GM18867 (cell line): Measurements from ENCODE around the gene LSM12.
"Not testable (repeated sequence)": the region's sequence is repeated elsewhere in the genome, so short reads cannot be mapped to it uniquely, and the experiment has no call there.

Experiments
- ATAC-seq: cut with Tn5 transposase; IDR thresholded peaks from one replicate; pipeline ENCODE4 v1.9.1; 2021; ENCODE audit warnings: mild to moderate bottlenecking, moderate library complexity; ENCODE audit not compliant: unreplicated experiment

LSM12 gene

GRCh38 chr17:44008205-44008909, 58.1 kb downstream of the LSM12 start:
- no peak for ATAC-seq

GRCh38 chr17:44007346-44008204, 58.9 kb downstream of the LSM12 start:
- peak; percentile 9 for ATAC-seq

- peak; percentile 71 for ATAC-seq
Observed at GRCh38 chr17:44006598-44007345, 59.7 kb downstream of the LSM12 start.

- peak; percentile 19 for ATAC-seq
Observed at GRCh38 chr17:44006272-44006597, 60.2 kb downstream of the LSM12 start.

DNA sequence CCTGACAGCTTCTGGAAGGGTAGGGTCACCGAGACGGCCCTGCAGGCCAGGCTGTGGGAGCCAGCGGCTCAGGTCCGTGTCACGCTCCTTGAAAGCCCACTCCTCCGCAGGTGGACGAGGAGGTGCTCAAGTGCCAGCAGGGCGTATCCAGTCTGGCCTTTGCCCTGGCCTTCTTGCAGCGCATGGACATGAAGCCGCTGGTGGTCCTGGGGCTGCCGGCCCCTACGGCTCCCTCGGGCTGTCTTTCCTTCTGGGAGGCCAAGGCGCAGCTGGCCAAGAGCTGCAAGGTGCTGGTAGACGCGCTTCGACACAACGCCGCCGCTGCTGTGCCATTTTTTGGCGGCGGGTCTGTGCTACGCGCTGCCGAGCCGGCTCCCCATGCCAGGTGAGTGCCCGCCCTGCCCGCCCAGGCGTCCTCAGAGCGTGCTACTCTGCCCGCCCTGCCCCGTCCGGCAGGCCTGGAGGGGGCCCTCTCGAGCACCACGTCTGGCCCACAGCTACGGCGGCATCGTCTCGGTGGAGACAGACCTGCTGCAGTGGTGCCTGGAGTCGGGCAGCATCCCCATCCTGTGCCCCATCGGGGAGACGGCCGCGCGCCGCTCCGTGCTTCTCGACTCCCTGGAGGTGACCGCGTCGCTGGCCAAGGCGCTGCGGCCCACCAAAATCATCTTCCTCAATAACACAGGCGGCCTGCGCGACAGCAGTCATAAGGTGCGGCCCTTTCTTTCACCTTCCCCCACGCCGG, 60.8 kb downstream of the LSM12 start:
- no peak for ATAC-seq

- no peak for ATAC-seq
Observed at GRCh38 chr17:44004761-44005526, 61.5 kb downstream of the LSM12 start.

GRCh38 chr17:44004077-44004760, 62.3 kb downstream of the LSM12 start, which contains the start of gene NAGS:
TSS of gene NAGS (plus strand) at chr17:44004622. CDS start at chr17:44004664, 42 bp downstream.
- no peak for ATAC-seq

DNA sequence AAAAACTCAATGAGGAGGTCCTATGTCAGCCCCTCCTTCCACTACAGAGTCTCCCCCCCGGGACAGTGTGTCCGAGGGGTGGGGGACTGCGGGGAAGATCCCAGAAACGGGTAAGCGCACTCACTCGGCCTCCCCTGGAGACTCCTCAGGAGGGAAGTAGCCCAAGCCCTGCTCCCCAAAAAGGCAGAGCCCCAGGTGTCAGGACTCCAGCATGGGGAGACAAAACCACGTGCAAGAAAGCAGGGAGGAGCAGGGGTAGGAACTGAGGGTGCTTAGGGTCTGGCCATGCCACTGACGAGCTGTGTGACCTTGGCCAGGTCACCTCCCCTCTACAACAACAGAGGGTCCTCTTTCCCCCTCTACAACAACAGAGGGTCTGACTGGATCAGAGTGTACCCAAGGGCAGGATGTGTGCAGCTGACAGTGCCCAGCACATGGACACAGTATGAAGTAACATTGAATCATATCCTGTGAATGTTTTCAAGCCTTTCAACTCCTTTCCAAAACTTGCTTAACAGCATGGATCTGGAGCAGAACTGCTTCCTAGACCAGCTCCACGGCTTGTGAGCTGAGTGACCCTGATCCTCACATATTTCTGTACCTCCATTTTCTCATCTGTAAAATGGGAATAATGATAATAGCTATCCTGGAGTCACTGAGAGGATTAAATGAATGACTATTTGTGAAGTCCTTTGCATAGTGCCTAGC, 64.2 kb downstream of the LSM12 start:
- no peak for ATAC-seq

DNA sequence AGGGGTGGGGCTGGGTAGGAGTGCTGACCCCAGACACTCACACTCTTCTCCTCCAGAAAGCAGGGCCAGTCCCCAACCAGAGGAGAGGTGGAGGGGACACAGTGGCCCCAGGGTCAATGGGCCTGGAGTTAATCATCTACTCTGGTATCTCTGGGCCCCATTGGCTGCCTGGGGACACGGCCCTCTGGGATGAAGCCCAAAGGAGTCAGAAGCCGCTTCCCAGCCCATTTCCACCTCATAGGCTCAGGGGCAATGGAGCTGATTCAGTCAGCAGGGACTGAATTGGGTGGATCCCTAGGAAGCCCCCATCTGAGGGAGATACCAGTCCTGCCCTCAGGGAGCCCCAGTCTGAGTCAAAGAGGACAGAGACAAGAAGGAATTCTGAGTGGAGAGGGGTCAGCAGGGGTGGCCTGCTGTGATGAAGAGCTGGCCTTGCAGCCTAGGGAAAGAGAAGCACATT, 65.0 kb downstream of the LSM12 start:
- ATAC-seq: no peak

- ATAC-seq: no peak
Observed at GRCh38 chr17:44000871-44001460, 65.5 kb downstream of the LSM12 start.

DNA sequence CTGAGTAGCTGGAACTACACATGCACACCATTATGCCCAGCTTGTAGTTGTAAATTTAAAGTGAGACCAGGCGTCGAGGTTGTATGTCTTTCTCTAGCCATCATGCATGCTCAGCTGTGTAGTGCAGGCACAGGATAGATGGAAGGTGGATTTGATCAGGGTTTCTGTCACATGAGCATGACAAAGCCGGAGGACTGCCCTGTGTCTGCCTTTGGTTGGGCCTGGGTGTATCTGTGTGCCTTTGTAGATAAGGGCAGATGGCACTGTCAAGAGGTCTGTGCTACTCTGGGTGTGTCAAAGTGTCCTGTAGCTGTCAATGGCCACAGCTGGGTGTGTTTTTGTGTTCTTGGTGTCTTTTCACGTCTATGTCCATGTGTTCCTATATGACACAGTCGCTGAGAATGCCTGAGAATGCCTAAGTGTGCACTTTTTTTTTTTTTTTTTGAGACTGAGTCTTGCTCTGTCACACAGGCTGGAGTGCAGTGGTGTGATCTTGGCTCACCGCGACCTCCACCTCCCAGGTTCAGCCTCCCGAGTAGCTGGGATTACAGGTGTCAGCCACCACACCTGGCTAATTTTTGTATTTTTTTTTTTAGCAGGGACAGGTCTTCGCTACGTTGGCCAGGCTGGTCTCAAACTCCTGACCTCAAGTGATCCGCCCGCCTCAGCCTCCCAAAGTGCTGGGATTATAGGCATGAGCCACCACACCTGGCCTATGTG, 66.2 kb downstream of the LSM12 start:
- ATAC-seq: no peak

DNA sequence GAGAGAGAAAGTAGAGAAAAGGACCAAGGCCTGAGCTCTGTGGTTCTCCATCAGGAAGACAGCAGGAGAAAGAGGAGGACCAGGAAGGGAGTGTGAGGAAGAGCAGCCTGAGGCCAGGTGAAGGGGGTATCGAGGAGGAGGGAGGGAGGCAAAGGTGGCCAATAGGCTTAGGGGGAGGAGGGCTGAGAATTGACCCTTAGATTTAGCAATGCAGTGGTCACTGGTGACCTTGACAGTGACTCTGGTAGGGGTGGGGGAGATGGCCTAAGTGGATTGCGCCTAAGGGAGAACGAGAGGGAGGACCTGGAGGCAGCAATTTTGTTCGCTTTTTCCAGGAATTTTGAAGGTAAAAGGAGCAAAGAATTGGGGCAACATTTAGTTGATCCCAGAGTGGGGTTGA, 67.4 kb downstream of the LSM12 start:
- ATAC-seq: no peak

GRCh38 chr17:43998552-43998951, 67.9 kb downstream of the LSM12 start:
- ATAC-seq: no peak

DNA sequence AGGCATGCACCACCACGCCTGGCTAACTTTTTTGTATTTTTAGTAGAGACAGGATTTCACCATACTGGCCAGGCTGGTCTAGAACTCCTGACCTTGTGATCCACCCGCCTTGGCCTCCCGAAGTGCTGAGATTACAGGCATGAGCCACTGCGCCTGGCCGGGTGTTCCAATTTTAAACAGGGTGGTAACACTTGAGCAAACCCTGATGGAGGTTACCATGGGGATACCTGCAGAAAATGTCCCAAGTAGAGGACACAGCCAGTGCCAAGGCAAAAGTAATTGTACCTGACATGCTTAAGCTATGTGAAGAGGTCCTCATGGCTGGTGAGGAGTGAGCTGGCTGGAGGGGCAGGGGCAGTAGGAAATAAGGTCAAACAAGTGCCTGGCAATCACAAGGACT, 69.3 kb downstream of the LSM12 start:
- not testable (repeated sequence) for ATAC-seq

GRCh38 chr17:43995150-43995471, 71.4 kb downstream of the LSM12 start:
- ATAC-seq: no peak

DNA sequence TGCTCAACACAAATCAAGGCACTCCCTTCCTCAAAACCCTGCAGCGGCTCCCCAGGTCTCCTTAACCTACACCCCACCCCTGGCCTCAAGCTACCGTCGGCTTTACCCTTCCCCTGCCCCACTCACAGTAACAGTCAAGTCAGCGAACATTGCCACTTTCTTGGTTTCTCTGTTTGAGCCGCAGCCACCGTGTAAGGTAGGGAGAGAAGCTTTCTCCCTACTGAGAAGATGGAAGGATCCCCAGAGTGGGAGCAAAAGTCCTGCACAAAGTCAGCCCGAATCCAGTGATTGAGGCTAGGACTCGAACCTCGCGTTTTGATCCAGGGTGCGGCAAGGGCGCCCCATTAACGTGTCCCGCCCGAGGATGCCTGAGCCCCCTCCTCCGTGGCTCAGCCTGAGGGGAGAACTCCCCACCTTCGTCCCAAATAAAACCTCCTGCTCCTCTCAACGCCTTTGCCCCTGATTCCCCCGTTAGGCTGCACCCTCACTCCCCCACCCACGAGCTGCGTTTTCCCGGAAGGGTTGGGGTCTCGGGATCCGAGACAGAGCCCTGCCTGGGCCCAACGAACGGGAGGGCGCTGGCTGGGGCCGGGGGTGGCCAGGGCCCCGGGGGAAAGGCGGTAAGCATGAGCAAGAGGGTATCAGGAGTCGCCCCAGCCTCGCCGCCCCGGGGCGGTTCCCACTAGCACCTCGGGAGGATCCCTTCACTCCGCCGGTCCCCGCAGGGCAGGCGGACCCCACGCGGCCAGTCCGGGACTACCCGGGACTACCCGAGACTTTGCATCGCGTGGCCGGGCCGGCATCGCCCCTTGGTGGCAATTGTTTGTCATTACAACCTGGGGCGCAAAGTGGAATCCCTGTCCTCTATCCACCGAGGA, 72.0 kb downstream of the LSM12 start:
- no peak for ATAC-seq

GRCh38 chr17:43992641-43993040, 73.8 kb downstream of the LSM12 start:
- ATAC-seq: no peak
